Parathyroid adenoma (tissue), 2 donors: ENCODE measurements around the gene WWOX.

Experiments used
- H2AFZ ChIP-seq: fragments of 300-600 bp; sonication (generic); one replicate; pipeline ENCODE4 v1.7.0; 2017; ENCODE audit warnings: antibody characterized with exemption, mild to moderate bottlenecking
- H3K27ac ChIP-seq: fragments of 300-600 bp; sonication (generic); one replicate; pipeline ENCODE4 v1.7.0; 2017
- H3K27me3 ChIP-seq: fragments of 300-600 bp; sonication (generic); one replicate; pipeline ENCODE4 v1.7.0; 2017; ENCODE audit warnings: low read length; ENCODE audit not compliant: control insufficient read depth, insufficient read depth
- H3K36me3 ChIP-seq: fragments of 300-600 bp; sonication (generic); one replicate; pipeline ENCODE4 v1.7.0; 2017; ENCODE audit warnings: low read length; ENCODE audit not compliant: control insufficient read depth, insufficient read depth
- H3K4me1 ChIP-seq: fragments of 300-600 bp; sonication (generic); one replicate; pipeline ENCODE4 v1.7.0; 2017; ENCODE audit warnings: control low read depth
- H3K4me2 ChIP-seq: fragments of 300-600 bp; sonication (generic); one replicate; pipeline ENCODE4 v1.7.0; 2017; ENCODE audit warnings: low read length
- H3K4me3 ChIP-seq: fragments of 300-600 bp; sonication (generic); one replicate; pipeline ENCODE4 v1.7.0; 2017; ENCODE audit warnings: low read depth, low read length
- H3K79me2 ChIP-seq: fragments of 300-600 bp; sonication (generic); one replicate; pipeline ENCODE4 v1.7.0; 2017; ENCODE audit warnings: control low read depth
- H3K9ac ChIP-seq: fragments of 300-600 bp; sonication (generic); one replicate; pipeline ENCODE4 v1.7.0; 2017; ENCODE audit warnings: mild to moderate bottlenecking
- H3K9me3 ChIP-seq: fragments of 300-600 bp; sonication (generic); one replicate; pipeline ENCODE4 v1.7.0; 2017; ENCODE audit warnings: low read length; ENCODE audit not compliant: control insufficient read depth
- CTCF ChIP-seq: fragments of 300-600 bp; sonication (generic); IDR thresholded peaks from one replicate; pipeline ENCODE4 v1.7.0; 2017; ENCODE audit warnings: antibody characterized with exemption, mild to moderate bottlenecking
- donor health status: primary hyperparathyroidism.

The WWOX gene

GRCh38 chr16:78326731-78327130, 227.3 kb downstream of the WWOX start:
- no peaks in the 10 kb centered on the region for H3K9me3 ChIP-seq
- no peaks in the 10 kb centered on the region for H3K4me1 ChIP-seq
- H3K4me2 ChIP-seq, result no peak overlapping the region
- no peak overlapping the region for H3K9ac ChIP-seq
- no peak for TF ChIP-seq CTCF
- H3K36me3 ChIP-seq, result no peaks in the 10 kb centered on the region
- no peaks in the 10 kb centered on the region for H3K27me3 ChIP-seq
- no peak overlapping the region for H2AFZ ChIP-seq
- no peak overlapping the region for H3K4me3 ChIP-seq
- H3K27ac ChIP-seq, result no peak overlapping the region
- H3K79me2 ChIP-seq, result no peaks in the 10 kb centered on the region

GRCh38 chr16:78331731-78332130, 232.3 kb downstream of the WWOX start:
- no peaks in the 10 kb centered on the region for H3K9me3 ChIP-seq
- H3K27me3 ChIP-seq, result no peaks in the 10 kb centered on the region
- H3K4me2 ChIP-seq, result no peak overlapping the region
- H3K4me1 ChIP-seq, result no peaks in the 10 kb centered on the region
- H3K4me3 ChIP-seq, result no peak overlapping the region
- no peaks in the 10 kb centered on the region for H3K36me3 ChIP-seq
- H3K79me2 ChIP-seq, result no peaks in the 10 kb centered on the region
- H3K27ac ChIP-seq, result no peak overlapping the region
- no peak for TF ChIP-seq CTCF
- H2AFZ ChIP-seq, result no peak overlapping the region
- no peak overlapping the region for H3K9ac ChIP-seq

GRCh38 chr16:78333808-78334207, 234.4 kb downstream of the WWOX start:
- Histone ChIP-seq H3K27ac (no peak overlapping the region), H3K36me3 (no peaks in the 10 kb centered on the region), H3K27me3 (no peaks in the 10 kb centered on the region), H3K9me3 (no peaks in the 10 kb centered on the region), H3K4me1 (no peaks in the 10 kb centered on the region), H3K79me2 (no peaks in the 10 kb centered on the region), H2AFZ (no peak overlapping the region), H3K9ac (no peak overlapping the region), H3K4me2 (no peak overlapping the region), H3K4me3 (no peak overlapping the region)
- no peak for TF ChIP-seq CTCF

GRCh38 chr16:78340590-78340989, 241.1 kb downstream of the WWOX start:
- H3K9me3 ChIP-seq, result no peaks in the 10 kb centered on the region
- no peak overlapping the region for H2AFZ ChIP-seq

More at GRCh38 chr16:78340590-78340989, 241.1 kb downstream of the WWOX start:
- no peak for TF ChIP-seq CTCF
- Histone ChIP-seq H3K36me3 (no peaks in the 10 kb centered on the region), H3K4me1 (no peaks in the 10 kb centered on the region), H3K4me2 (no peak overlapping the region), H3K27me3 (no peaks in the 10 kb centered on the region), H3K79me2 (no peaks in the 10 kb centered on the region), H3K27ac (no peak overlapping the region), H3K4me3 (no peak overlapping the region), H3K9ac (no peak overlapping the region)
